Karpas-422 (cell line): ENCODE measurements around the gene MAGI2. TPM values are rescaled to one million over a fixed set of nuclear protein-coding genes. Genes with fewer than 3 reads are reported as not detected.

ENCODE experiments used
- DNase-seq: peaks from one replicate; pipeline ENCODE4 v3.0.0-alpha.2; 2015
- H2AFZ ChIP-seq: fragments of 200-600 bp; sonication (generic); 2 replicates; pipeline ENCODE4 v1.6.1; 2014; ENCODE audit warnings: antibody characterized with exemption, low read length, mixed read lengths
- H3K27ac ChIP-seq: fragments of 200-600 bp; sonication (generic); 2 replicates; pipeline ENCODE4 v1.5.1; 2014; ENCODE audit warnings: mild to moderate bottlenecking, low read length, moderate library complexity
- H3K27me3 ChIP-seq: fragments of 200-600 bp; sonication (generic); 2 replicates; pipeline ENCODE4 v1.6.1; 2014; ENCODE audit warnings: low read length, mixed read lengths
- H3K36me3 ChIP-seq: fragments of 200-600 bp; sonication (generic); 2 replicates; pipeline ENCODE4 v1.6.1; 2014; ENCODE audit warnings: low read length, mixed read lengths; ENCODE audit not compliant: insufficient read depth
- H3K4me1 ChIP-seq: fragments of 200-600 bp; sonication (generic); 2 replicates; pipeline ENCODE4 v1.6.1; 2014; ENCODE audit warnings: mild to moderate bottlenecking, low read length, mixed read lengths
- H3K4me2 ChIP-seq: fragments of 200-600 bp; sonication (generic); 2 replicates; pipeline ENCODE4 v1.6.1; 2014; ENCODE audit warnings: low read length, low read depth, mild to moderate bottlenecking; ENCODE audit not compliant: poor library complexity, severe bottlenecking
- H3K4me3 ChIP-seq: fragments of 200-600 bp; sonication (generic); 2 replicates; pipeline ENCODE4 v1.5.1; 2014; ENCODE audit warnings: mild to moderate bottlenecking, antibody characterized with exemption, low read length, mixed read lengths
- H3K79me2 ChIP-seq: fragments of 200-600 bp; sonication (generic); 2 replicates; pipeline ENCODE4 v1.6.1; 2014; ENCODE audit warnings: mild to moderate bottlenecking, low read length, mixed read lengths
- H3K9ac ChIP-seq: fragments of 200-600 bp; sonication (generic); 2 replicates; pipeline ENCODE4 v1.6.0; 2014; ENCODE audit warnings: low read length
- H3K9me2 ChIP-seq: fragments of 200-600 bp; sonication (generic), shearing (Covaris generic); replicated peaks from 2 replicates; pipeline ENCODE4 v1.6.0; 2014; ENCODE audit warnings: mild to moderate bottlenecking, low read length, moderate library complexity; ENCODE audit not compliant: insufficient read depth
- H3K9me3 ChIP-seq: fragments of 300-700, 200-600 bp; sonication (generic); 2 replicates; pipeline ENCODE4 v1.6.1; 2014; ENCODE audit warnings: low read length, mixed read lengths
- H4K20me1 ChIP-seq: fragments of 200-600 bp; sonication (generic); 2 replicates; pipeline ENCODE4 v1.6.1; 2014; ENCODE audit warnings: mild to moderate bottlenecking, antibody characterized with exemption, low read length, low read depth; ENCODE audit not compliant: insufficient read depth
- total RNA-seq: library from RNA; depleted of rRNA; stranded (reverse); fragments of >200 nt; shearing (Covaris generic); gene quantifications from 2 replicates; pipeline ENCODE4 v1.2.3, GENCODE V29; 2014; ENCODE audit warnings: low replicate concordance

MAGI2 gene
- total RNA-seq, 1 experiment from 2014 or later, result 0.93 TPM

DNA sequence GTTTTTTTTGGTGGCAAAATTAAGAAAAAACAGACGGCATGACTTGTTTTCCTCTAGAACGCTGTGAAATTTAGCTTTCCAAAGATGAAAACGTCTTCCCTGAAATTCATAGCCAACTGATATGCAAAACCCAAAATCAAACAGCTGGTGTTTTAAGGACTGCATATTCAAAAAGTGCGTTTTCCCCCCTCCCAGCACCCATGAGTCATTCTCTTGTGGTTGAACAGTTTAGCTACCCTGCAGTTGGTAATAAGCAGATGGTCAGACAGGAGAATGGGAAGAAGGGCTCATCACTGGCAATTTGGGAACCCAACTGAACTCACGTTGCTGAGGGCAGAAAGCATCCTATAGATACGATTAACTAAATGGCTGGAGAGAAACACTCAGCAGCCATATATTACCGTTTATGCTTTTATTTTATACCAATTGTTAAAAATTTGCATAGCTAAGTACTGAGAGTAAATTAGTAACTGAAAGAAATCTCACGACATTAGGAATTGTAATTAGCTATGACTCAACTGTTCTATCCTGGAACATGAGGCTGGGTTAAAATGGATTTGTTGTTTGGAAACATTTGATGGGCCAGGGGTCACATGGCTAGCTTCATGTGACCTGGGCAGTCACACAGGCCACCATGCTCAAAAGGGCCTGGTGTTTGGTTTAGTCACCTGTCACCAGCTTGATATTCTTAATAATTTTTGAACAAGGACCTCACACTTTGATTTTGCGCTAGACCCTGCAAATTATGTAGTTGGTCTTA lies 1311.8 kb downstream of the MAGI2 start:
- H3K79me2 ChIP-seq, result no peaks in the 10 kb centered on the region
- H3K9me2 ChIP-seq, result no peaks in the 10 kb centered on the region
- no peak overlapping the region for H3K27ac ChIP-seq
- no peak overlapping the region for H3K4me2 ChIP-seq
- H3K9me3 ChIP-seq, result no peaks in the 10 kb centered on the region
- no peak overlapping the region for H2AFZ ChIP-seq
- H3K9ac ChIP-seq, result no peak overlapping the region
- H3K27me3 ChIP-seq, result no peaks in the 10 kb centered on the region
- no peak for DNase-seq
- no peak overlapping the region for H3K4me3 ChIP-seq
- H3K36me3 ChIP-seq, result no peaks in the 10 kb centered on the region
- H4K20me1 ChIP-seq, result no peaks in the 10 kb centered on the region
- no peaks in the 10 kb centered on the region for H3K4me1 ChIP-seq

DNA sequence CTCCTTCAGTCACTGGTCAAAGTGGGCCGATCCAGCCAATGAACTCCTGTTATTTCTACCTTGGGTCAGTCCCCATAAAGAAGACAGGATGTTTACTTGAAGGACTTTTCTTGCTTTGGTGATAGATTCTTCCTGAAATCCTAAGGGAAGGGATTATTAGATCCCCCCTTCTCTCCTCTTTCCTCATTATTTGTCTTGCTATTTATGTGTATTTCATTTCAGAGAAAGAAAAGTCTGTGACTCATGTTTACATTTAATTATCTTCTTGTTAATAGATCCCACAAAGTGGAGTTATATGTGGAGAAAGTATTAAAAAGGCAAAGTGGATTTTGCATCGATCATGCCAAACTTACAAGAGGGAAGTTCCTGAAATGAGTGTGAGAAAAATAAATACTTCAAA lies 1313.4 kb downstream of the MAGI2 start:
- DNase-seq, result no peak
- no peaks in the 10 kb centered on the region for H3K9me2 ChIP-seq

DNA sequence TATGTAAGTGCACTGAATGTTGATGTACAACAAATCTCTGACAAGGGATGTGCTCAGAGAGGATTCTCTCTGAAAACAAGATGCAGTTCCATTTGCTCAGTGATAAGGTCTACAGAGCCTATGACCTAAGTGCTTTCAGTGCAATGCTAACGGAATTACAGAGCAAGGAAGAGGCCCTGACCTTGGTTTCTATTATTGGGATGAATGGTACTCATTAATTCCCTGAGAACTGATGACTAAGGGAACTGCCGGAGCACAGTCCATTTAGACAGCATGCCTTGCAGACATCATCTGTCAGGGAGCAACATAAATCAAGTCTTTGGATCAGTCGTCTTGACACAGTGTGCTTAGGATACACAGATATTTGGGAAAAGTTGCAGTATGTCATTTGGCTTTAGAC lies 1314.1 kb downstream of the MAGI2 start:
- Histone ChIP-seq H3K9me3 (no peaks in the 10 kb centered on the region), H3K4me3 (no peak overlapping the region), H3K79me2 (no peaks in the 10 kb centered on the region), H3K36me3 (no peaks in the 10 kb centered on the region), H3K9ac (no peak overlapping the region), H3K9me2 (no peaks in the 10 kb centered on the region), H2AFZ (no peak overlapping the region), H3K4me1 (no peaks in the 10 kb centered on the region), H3K27me3 (no peaks in the 10 kb centered on the region), H4K20me1 (no peaks in the 10 kb centered on the region), H3K27ac (no peak overlapping the region), H3K4me2 (no peak overlapping the region)
- no peak for DNase-seq

More for the DNA sequence above, 1313.4 kb downstream of the MAGI2 start:
- Histone ChIP-seq H3K36me3 (no peaks in the 10 kb centered on the region), H3K27me3 (no peaks in the 10 kb centered on the region), H3K79me2 (no peaks in the 10 kb centered on the region), H3K9me3 (no peaks in the 10 kb centered on the region), H3K4me3 (no peak overlapping the region), H3K4me2 (no peak overlapping the region), H2AFZ (no peak overlapping the region), H3K4me1 (no peaks in the 10 kb centered on the region), H3K9ac (no peak overlapping the region), H4K20me1 (no peaks in the 10 kb centered on the region), H3K27ac (no peak overlapping the region)

DNA sequence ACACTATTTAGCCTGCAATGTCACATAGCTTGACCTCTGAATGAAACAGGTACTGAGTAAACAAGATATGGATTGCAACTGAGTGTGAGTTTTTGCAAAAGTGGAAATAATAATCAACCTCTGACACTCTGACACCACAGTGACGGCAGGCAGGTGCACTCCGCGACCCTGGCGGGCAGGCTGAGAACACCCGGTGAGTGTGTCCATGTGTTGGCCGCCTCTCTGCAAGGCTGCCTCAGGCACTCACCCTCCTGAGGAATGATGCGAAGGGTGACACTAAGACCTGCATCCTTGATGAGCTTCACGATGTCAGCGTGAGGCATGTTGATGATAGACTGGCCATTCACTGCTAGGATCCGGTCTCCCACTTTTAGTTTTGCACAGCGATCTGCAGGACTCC lies 1318.7 kb downstream of the MAGI2 start:
- H3K4me3 ChIP-seq, result no peak overlapping the region
- no peak for DNase-seq
- no peak overlapping the region for H3K4me2 ChIP-seq
- H3K36me3 ChIP-seq, result no peaks in the 10 kb centered on the region
- no peak overlapping the region for H3K27ac ChIP-seq
- H3K79me2 ChIP-seq, result no peaks in the 10 kb centered on the region
- H3K9ac ChIP-seq, result no peak overlapping the region
- H3K27me3 ChIP-seq, result no peaks in the 10 kb centered on the region
- no peak overlapping the region for H2AFZ ChIP-seq
- no peaks in the 10 kb centered on the region for H3K4me1 ChIP-seq
- H4K20me1 ChIP-seq, result no peaks in the 10 kb centered on the region
- H3K9me2 ChIP-seq, result no peaks in the 10 kb centered on the region
- H3K9me3 ChIP-seq, result no peaks in the 10 kb centered on the region

DNA sequence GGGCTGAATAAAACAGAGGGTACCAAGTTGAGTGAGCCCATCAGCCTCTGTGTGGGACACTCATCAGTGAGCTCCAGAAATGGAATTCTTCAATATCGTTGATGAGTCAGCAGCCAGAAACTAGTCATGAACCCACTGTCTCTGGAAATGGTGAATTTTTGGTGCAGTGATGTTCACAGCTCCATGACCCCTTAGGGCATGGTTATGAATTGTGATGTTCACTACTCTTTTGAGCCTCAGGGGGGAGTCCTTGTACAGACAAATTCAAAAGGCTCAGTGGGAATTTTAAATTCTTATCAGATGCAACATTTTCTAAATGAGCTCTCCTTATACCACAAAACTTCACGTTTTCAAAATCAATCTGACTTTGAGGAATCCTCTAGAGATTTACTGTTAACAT lies 1319.2 kb downstream of the MAGI2 start:
- Histone ChIP-seq H3K9ac (no peak overlapping the region), H4K20me1 (no peaks in the 10 kb centered on the region), H3K4me2 (no peak overlapping the region), H3K27me3 (no peaks in the 10 kb centered on the region), H3K4me3 (no peak overlapping the region), H3K36me3 (no peaks in the 10 kb centered on the region), H3K27ac (no peak overlapping the region), H2AFZ (no peak overlapping the region), H3K9me2 (no peaks in the 10 kb centered on the region), H3K9me3 (no peaks in the 10 kb centered on the region), H3K79me2 (no peaks in the 10 kb centered on the region), H3K4me1 (no peaks in the 10 kb centered on the region)
- DNase-seq, result peak; percentile 77

DNA sequence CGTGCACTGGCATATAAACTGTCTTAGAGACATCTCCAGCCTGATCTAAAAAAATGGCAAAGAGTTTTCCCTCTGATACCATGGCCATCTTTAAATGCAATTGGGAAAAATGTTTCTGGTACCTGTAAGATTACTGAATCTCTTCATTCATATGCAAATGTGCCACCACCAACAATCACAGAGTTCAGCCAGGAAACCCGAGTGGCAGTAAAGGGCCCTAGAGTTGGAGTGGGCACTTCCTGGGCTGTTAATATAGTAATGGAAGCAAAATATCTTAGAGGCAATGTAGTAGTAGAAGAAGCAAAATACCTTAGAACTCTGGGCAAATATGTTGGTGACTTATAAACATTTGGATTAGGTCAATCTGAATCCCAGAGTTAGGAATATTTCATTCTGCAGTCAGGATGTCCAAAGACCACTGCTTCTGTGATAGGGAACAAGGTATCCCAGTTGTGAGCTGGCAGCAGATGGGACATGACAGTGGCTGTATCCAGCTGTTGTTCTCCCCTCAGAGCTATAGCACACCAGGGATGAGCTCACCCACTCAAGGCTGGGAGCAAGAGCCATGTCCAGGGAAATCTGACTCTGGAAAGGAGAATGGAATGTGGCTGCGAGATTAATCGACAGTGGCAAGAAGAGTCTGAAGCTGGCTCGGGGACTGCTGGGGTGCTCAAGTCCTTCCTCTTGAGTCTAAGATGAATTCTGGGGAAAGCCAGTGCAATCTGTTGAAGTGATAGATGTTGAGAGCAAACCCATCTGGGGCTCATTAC lies 1322.8 kb downstream of the MAGI2 start:
- Histone ChIP-seq H3K27ac (no peak overlapping the region), H4K20me1 (no peaks in the 10 kb centered on the region), H3K9me3 (no peaks in the 10 kb centered on the region), H2AFZ (no peak overlapping the region), H3K4me2 (no peak overlapping the region), H3K79me2 (no peaks in the 10 kb centered on the region), H3K27me3 (no peaks in the 10 kb centered on the region), H3K9ac (no peak overlapping the region), H3K4me1 (no peaks in the 10 kb centered on the region), H3K9me2 (no peaks in the 10 kb centered on the region), H3K4me3 (no peak overlapping the region), H3K36me3 (no peaks in the 10 kb centered on the region)
- DNase-seq, result no peak

DNA sequence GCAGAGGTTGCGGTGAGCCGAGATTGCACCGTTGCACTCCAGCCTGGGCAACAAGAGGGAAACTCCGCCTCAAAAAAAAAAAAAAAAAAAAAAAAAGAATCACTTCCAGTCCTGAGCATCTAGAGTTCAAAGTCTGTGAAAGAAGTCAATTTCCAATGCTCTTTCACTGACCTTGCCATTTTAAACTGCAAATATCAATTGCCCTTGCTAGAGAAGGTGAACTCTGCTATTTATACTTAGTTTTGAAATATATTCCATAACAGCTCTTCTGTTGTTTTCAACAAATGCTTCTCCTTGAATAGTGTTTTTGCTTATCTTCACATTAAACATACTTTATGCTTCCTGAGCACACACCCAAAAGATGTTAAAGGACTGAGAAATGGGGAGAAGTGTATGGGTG lies 1323.6 kb downstream of the MAGI2 start:
- H3K79me2 ChIP-seq, result no peaks in the 10 kb centered on the region
- no peaks in the 10 kb centered on the region for H3K4me1 ChIP-seq
- no peaks in the 10 kb centered on the region for H3K27me3 ChIP-seq
- no peak overlapping the region for H3K27ac ChIP-seq
- no peaks in the 10 kb centered on the region for H3K36me3 ChIP-seq
- H3K9me3 ChIP-seq, result no peaks in the 10 kb centered on the region
- no peaks in the 10 kb centered on the region for H4K20me1 ChIP-seq
- no peak for DNase-seq
- no peaks in the 10 kb centered on the region for H3K9me2 ChIP-seq
- no peak overlapping the region for H3K4me2 ChIP-seq
- H3K4me3 ChIP-seq, result no peak overlapping the region
- no peak overlapping the region for H2AFZ ChIP-seq
- no peak overlapping the region for H3K9ac ChIP-seq

DNA sequence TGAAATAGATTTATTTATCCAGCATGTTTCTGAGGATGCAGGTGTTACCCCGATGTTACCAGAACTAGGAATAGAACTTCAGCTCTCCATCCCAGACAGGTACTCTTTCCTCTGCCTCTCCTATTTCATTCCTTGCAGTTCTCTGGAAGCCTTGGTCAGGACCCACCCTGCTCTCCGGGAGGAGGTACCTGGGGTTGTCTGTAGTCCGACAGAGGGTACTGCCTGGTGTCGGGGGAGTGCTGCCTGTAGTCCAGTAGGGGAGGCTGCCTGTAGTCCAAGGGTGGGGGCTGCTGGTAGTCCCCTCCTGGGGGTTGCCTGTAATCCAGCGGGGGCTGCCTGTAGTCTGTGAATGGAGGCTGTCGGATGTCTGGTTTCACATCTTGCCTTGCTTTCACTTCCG lies 1326.5 kb downstream of the MAGI2 start:
- H3K4me3 ChIP-seq, result no peak overlapping the region
- no peaks in the 10 kb centered on the region for H3K79me2 ChIP-seq
- no peak overlapping the region for H2AFZ ChIP-seq
- no peaks in the 10 kb centered on the region for H3K36me3 ChIP-seq
- H3K27me3 ChIP-seq, result no peaks in the 10 kb centered on the region
- DNase-seq, result no peak
- H3K27ac ChIP-seq, result no peak overlapping the region
- no peaks in the 10 kb centered on the region for H3K9me2 ChIP-seq
- no peak overlapping the region for H3K4me2 ChIP-seq
- no peaks in the 10 kb centered on the region for H3K4me1 ChIP-seq
- no peak overlapping the region for H3K9ac ChIP-seq
- H3K9me3 ChIP-seq, result no peaks in the 10 kb centered on the region
- H4K20me1 ChIP-seq, result no peaks in the 10 kb centered on the region
